Caki2 (cell line): ENCODE results near the gene CYLC1. TPM values are rescaled to one million over a fixed set of nuclear protein-coding genes. Genes with fewer than 3 reads are reported as not detected.

ENCODE experiments used
- DNase-seq: peaks from one replicate; pipeline ENCODE4 v3.0.0-alpha.2; 2015; ENCODE audit warnings: low read depth
- in situ Hi-C: cut with HindIII; loops from 2 replicates; pipeline ENCODE4 v1.10.0; 2016; ENCODE audit warnings: low sequenced_read_pairs, low pct_unique_long_range_greater_than_20kb, mixed read lengths
- total RNA-seq: library from RNA; depleted of rRNA; stranded (reverse); fragments of >200 nt; shearing (Covaris generic); gene quantifications from 2 replicates; pipeline ENCODE4 v1.2.3, GENCODE V29; 2014; ENCODE audit warnings: low replicate concordance; rRNA removed

The CYLC1 gene, protein sequence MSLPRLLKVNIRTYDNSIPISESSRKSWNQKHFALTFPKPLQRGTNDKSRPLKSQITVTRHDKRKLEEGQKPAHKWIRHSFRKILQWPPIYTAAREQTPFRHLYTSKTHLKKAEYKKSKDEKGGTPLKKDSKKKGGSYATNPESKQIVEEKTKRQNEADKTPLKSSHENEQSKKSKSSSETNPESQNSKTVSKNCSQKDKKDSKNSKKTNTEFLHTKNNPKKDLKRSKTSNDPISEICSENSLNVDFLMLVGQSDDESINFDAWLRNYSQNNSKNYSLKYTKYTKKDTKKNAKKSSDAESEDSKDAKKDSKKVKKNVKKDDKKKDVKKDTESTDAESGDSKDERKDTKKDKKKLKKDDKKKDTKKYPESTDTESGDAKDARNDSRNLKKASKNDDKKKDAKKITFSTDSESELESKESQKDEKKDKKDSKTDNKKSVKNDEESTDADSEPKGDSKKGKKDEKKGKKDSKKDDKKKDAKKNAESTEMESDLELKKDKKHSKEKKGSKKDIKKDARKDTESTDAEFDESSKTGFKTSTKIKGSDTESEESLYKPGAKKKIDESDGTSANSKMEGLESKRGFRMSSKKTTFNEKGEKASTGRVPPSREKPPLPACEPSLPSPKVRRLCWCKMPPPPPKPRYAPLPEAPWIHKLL
- total RNA-seq, result not detected in 2 replicates

DNA sequence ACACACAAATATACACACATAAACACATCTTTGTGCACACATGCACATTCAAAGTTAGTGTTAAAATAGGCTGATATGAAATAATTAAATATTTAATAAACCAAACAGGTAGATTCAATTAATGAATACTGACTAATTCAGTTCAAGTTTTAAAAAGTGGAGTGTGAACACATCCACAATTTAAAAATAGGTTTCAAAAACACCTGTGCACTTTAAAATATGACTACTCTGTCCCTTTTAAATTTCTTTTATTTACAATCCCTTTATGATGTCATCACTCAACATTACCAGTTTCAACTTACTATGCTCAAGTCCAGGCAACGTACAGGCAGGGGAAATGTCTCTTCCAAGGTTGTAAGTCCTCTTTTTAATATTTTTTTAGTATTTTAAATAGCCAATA, at the start of gene CYLC1:
Gene CYLC1, plus strand, starts transcription at position 301 of the 400 bp plus-strand sequence. Its CDS starts 37 bp downstream, at position 338.
- DNase-seq, result no peak
- in situ Hi-C loops, result no loop called here

DNA sequence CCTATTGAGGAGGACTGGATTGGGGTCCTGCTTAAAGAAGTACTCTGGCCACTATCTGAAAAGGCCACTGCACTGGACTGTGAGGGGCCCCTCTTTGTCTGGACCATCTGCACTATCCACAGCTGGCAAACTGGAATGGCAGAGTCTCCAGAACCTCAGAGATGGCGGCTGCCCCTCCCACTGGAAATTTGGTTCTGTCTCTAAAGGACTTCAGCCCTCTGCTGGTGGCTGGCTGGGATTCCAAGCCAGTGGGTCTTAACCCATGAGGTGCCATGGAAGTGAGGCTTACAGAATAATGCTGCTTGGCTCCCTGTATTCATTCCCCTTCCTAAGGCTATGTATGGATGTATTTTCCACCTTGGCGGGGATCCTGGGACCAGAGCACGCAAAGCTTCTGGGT, 41.6 kb upstream of the CYLC1 start:
- no peak for DNase-seq
- in situ Hi-C loops, result no loop called here

DNA sequence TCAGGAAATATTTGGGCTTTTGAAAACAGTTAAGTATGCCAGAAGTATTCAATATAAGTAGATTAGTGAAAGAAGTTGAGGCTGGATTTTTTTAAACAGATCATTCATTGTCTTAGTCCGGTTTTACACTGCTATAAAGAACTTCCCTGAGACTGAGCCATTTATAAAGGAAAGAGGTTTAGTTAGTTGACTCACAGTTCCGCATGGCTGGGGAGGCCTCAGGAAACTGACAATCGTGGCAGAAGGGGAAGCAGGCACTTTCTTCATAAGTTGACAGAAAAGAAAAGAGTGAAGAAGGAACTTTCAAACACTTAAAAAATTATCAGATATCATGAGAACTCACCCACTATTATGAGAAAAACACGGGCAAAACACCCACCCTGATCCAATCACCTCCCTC, 31.1 kb upstream of the CYLC1 start:
- in situ Hi-C loops, result no loop called here
- DNase-seq, result no peak

DNA sequence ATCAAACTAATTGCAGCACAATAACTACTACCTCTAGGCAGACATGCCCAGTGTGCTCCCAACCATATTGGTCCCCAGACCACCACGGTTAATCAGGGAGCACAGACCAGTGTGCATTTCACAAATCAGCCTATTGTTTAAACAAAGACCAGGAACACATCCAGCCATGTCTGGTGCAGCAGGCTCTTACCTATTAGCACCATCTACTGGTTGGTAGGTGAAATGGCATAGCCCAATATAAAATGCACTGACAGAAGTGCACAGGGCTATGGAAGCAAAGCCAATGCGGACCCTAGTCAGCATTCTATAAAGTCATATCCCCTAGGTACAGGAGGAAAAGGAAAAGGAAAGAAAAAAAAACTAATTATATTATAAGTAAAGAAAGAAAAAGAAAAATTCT, 15.5 kb upstream of the CYLC1 start:
- peak; percentile 1 for DNase-seq
- in situ Hi-C loops, result no loop called here

DNA sequence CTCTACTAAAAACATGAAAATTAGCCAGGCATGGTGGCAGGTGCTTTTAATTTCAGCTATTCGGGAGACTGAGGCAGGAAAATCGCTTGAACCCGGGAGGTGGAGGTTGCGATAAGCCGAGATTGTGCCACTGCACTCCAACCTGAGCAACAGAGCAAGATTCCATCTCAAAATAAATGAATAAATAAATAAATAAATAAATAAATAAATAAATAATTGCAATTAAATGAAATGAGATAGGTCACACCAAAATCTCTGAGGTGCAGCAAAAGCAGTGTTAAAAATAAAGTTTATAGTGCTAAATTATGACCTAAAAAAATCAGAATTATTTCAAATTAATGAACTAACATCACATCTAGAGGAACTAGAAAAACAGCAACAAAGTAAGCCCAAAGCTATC, 13.6 kb upstream of the CYLC1 start:
- in situ Hi-C loops, result no loop called here
- DNase-seq, result no peak

DNA sequence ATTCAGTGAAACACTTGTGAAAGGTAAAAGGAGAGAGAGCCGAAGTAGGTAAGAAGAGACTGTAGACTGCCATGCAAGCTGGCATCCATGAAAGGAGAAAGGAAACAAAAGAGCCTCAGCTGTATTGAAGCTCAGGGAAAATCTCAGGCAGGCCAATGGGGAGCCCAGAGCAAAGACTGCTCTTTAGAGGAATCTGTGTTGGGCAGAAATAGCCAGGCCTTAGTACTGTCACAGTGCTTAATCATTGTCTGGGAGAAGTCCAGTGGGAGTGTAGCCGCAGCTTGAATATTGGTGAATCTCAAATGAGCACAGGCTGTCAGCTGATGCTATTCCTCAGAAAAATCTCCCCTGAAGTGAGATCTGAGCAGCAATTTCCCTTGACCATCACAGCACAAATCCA, 27.6 kb downstream of the CYLC1 start:
- DNase-seq, result no peak
- in situ Hi-C loops, result no loop called here

DNA sequence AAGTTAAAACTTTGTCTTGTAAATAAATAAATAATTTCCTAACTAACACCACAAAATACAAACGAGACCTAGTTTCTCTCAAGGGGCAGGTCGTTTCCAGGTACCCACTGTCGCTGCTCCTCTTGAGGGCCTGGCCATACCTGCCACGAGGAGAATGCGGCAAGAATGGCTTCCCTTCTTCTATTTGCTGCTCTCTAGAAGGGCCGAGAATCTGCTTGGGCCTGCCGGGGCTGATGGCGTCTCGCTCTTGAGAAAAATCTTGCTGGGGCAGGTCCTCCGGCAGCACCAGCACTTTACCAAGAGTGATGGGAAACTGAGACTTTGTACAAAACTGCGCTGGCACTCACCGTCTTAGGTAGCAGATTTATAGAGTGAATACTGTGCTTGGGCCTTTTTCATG, 31.5 kb downstream of the CYLC1 start:
- in situ Hi-C loops, result no loop called here
- no peak for DNase-seq

DNA sequence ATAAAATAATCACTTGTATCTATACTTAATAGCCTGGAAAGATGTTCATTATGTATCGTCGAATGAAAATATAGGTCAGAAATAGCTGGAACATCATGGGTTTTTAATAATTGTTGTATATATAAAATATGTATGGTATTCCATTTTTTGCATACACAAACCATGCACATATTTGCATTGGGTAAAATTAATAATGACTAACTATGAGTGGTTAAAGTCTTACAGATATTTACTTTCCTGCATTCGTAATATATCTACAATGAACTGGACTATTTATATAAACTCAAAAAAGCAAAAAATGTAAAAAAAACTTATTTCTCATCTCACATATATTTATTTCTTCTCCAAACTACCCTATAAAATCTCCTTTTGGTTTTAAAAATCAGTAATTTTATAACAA, 46.0 kb downstream of the CYLC1 start:
- in situ Hi-C loops, result no loop called here
- DNase-seq, result no peak

DNA sequence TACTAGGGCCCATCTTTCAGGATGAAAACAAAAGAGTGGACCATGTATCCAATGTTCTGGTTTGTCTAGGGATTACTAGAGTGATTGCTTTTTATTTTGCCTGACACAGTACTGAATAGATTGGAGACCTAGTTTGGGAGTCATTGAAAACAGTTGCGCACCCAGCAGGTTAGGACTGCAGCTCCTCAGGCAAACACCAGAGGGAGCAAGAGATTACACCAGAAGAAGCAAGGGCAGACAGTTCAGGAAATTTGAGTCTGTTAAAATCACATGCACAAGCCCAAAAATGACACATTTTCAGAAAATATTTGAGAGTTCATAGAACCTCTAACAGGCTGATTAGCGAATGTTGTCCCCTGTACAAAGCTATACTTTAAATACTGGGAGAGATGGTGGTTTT, 55.6 kb downstream of the CYLC1 start:
- peak; percentile 0 for DNase-seq
- in situ Hi-C loops, result no loop called here

DNA sequence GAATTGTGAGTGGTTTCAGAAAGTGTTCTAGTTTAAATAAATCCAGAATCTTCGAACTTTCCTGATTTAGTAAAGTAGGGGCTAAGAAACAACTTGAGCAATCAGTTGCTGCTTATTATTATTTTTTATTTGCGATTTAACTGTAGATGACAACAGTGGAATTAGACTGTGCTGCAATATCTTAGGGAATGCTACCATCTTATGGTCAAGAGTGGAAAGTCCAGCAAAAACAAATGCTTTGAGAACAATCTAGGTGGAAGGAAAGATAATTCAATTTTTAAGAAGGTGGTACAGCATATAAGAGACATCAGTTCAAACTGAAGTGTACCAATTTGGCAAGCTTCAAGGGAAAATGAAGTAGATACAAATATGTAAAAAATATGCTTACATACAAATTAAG, 73.3 kb downstream of the CYLC1 start:
- in situ Hi-C loops, result no loop called here
- DNase-seq, result no peak
